Stimulated activated naive CD8-positive, alpha-beta T cell treated with anti-CD3 and anti-CD28 coated beads, Interleukin-15, Interleukin-2, amounts not matched to agents 100 ng/mL and 50 ng/mL, for 24 hours (primary cell): Measurements from ENCODE around the gene LPGAT1.
"Not testable (repeated sequence)": the region's sequence is repeated elsewhere in the genome, so short reads cannot be mapped to it uniquely, and the experiment has no call there.

Source experiments
- H3K27ac Mint-ChIP-seq: one replicate; pipeline ENCODE4 v1.8.0; 2021; ENCODE audit warnings: mild to moderate bottlenecking, mixed read lengths
- H3K27me3 Mint-ChIP-seq: one replicate; pipeline ENCODE4 v1.8.0; 2021; ENCODE audit warnings: mixed read lengths
- H3K36me3 Mint-ChIP-seq: one replicate; pipeline ENCODE4 v1.8.0; 2021; ENCODE audit warnings: low read depth, mixed read lengths
- H3K4me1 Mint-ChIP-seq: one replicate; pipeline ENCODE4 v1.8.0; 2021; ENCODE audit warnings: low read depth, mixed read lengths
- H3K4me3 Mint-ChIP-seq: one replicate; pipeline ENCODE4 v1.8.0; 2021; ENCODE audit warnings: mild to moderate bottlenecking, mixed read lengths
- H3K9me3 Mint-ChIP-seq: one replicate; pipeline ENCODE4 v1.8.0; 2021; ENCODE audit warnings: mixed read lengths

LPGAT1 gene

GRCh38 chr1:211722277-211723175 is 108.0 kb downstream of the LPGAT1 start:
- Mint-ChIP-seq H3K36me3 (no peaks in the 10 kb centered on the region), H3K9me3 (peaks cover 6% of the 10 kb centered on the region), H3K27ac (no peak overlapping the region), H3K4me1 (no peaks in the 10 kb centered on the region), H3K27me3 (no peaks in the 10 kb centered on the region), H3K4me3 (no peak overlapping the region)

- H3K4me1 Mint-ChIP-seq, H3K27ac Mint-ChIP-seq, H3K4me3 Mint-ChIP-seq, H3K36me3 Mint-ChIP-seq, H3K27me3 Mint-ChIP-seq, H3K9me3 Mint-ChIP-seq: not testable (repeated sequence)
Observed at GRCh38 chr1:211716555-211716954, 114.0 kb downstream of the LPGAT1 start.

GRCh38 chr1:211715971-211716370 is 114.6 kb downstream of the LPGAT1 start:
- H3K27ac Mint-ChIP-seq: no peak overlapping the region
- no peaks in the 10 kb centered on the region for H3K27me3 Mint-ChIP-seq
- H3K36me3 Mint-ChIP-seq: no peaks in the 10 kb centered on the region
- H3K4me3 Mint-ChIP-seq: no peak overlapping the region
- no peaks in the 10 kb centered on the region for H3K4me1 Mint-ChIP-seq
- peaks cover 6% of the 10 kb centered on the region for H3K9me3 Mint-ChIP-seq

- no peaks in the 10 kb centered on the region for H3K4me1 Mint-ChIP-seq
- H3K36me3 Mint-ChIP-seq: no peaks in the 10 kb centered on the region
- H3K9me3 Mint-ChIP-seq: no peaks in the 10 kb centered on the region
- H3K4me3 Mint-ChIP-seq: no peak overlapping the region
- no peak overlapping the region for H3K27ac Mint-ChIP-seq
- no peaks in the 10 kb centered on the region for H3K27me3 Mint-ChIP-seq
Observed at GRCh38 chr1:211714154-211714553, 116.4 kb downstream of the LPGAT1 start.

GRCh38 chr1:211713231-211713630 is 117.3 kb downstream of the LPGAT1 start:
- Mint-ChIP-seq H3K27me3 (no peaks in the 10 kb centered on the region), H3K4me1 (no peaks in the 10 kb centered on the region), H3K9me3 (no peaks in the 10 kb centered on the region), H3K4me3 (no peak overlapping the region), H3K36me3 (no peaks in the 10 kb centered on the region), H3K27ac (no peak overlapping the region)

- H3K27ac Mint-ChIP-seq: no peak overlapping the region
- no peaks in the 10 kb centered on the region for H3K4me1 Mint-ChIP-seq
- no peak overlapping the region for H3K4me3 Mint-ChIP-seq
- H3K9me3 Mint-ChIP-seq: no peaks in the 10 kb centered on the region
- H3K36me3 Mint-ChIP-seq: no peaks in the 10 kb centered on the region
- no peaks in the 10 kb centered on the region for H3K27me3 Mint-ChIP-seq
Observed at GRCh38 chr1:211711315-211711705, 119.3 kb downstream of the LPGAT1 start.

GRCh38 chr1:211710566-211711314 is 119.8 kb downstream of the LPGAT1 start:
- Mint-ChIP-seq H3K9me3 (no peaks in the 10 kb centered on the region), H3K4me1 (no peaks in the 10 kb centered on the region), H3K4me3 (no peak overlapping the region), H3K27me3 (no peaks in the 10 kb centered on the region), H3K36me3 (no peaks in the 10 kb centered on the region), H3K27ac (no peak overlapping the region)

- Mint-ChIP-seq H3K27me3 (no peaks in the 10 kb centered on the region), H3K27ac (no peak overlapping the region), H3K4me3 (no peak overlapping the region), H3K36me3 (no peaks in the 10 kb centered on the region), H3K4me1 (no peaks in the 10 kb centered on the region), H3K9me3 (no peaks in the 10 kb centered on the region)
Observed at GRCh38 chr1:211708926-211709325, 121.6 kb downstream of the LPGAT1 start.

- Mint-ChIP-seq H3K36me3 (no peaks in the 10 kb centered on the region), H3K27ac (no peak overlapping the region), H3K4me1 (no peaks in the 10 kb centered on the region), H3K9me3 (no peaks in the 10 kb centered on the region), H3K27me3 (no peaks in the 10 kb centered on the region), H3K4me3 (no peak overlapping the region)
Observed at GRCh38 chr1:211708006-211708405, 122.6 kb downstream of the LPGAT1 start.

GRCh38 chr1:211705467-211706091 is 125.0 kb downstream of the LPGAT1 start:
- Mint-ChIP-seq H3K9me3 (no peaks in the 10 kb centered on the region), H3K36me3 (no peaks in the 10 kb centered on the region), H3K27ac (no peak overlapping the region), H3K27me3 (no peaks in the 10 kb centered on the region), H3K4me1 (no peaks in the 10 kb centered on the region), H3K4me3 (no peak overlapping the region)

GRCh38 chr1:211704543-211704942 is 126.0 kb downstream of the LPGAT1 start:
- Mint-ChIP-seq H3K27me3 (no peaks in the 10 kb centered on the region), H3K36me3 (no peaks in the 10 kb centered on the region), H3K4me3 (no peak overlapping the region), H3K9me3 (no peaks in the 10 kb centered on the region), H3K4me1 (peaks cover 1% of the 10 kb centered on the region), H3K27ac (no peak overlapping the region)

GRCh38 chr1:211703812-211704537 is 126.6 kb downstream of the LPGAT1 start:
- Mint-ChIP-seq H3K27ac (no peak overlapping the region), H3K36me3 (no peaks in the 10 kb centered on the region), H3K4me1 (peaks cover 5% of the 10 kb centered on the region), H3K9me3 (no peaks in the 10 kb centered on the region), H3K27me3 (no peaks in the 10 kb centered on the region), H3K4me3 (no peak overlapping the region)

- Mint-ChIP-seq H3K4me1 (peaks cover 20% of the 10 kb centered on the region), H3K4me3 (no peak overlapping the region), H3K36me3 (no peaks in the 10 kb centered on the region), H3K9me3 (no peaks in the 10 kb centered on the region), H3K27ac (no peak overlapping the region), H3K27me3 (no peaks in the 10 kb centered on the region)
Observed at GRCh38 chr1:211701733-211702132, 128.8 kb downstream of the LPGAT1 start.

- no peaks in the 10 kb centered on the region for H3K36me3 Mint-ChIP-seq
- no peak overlapping the region for H3K4me3 Mint-ChIP-seq
- H3K4me1 Mint-ChIP-seq: peaks cover 34% of the 10 kb centered on the region
- H3K27ac Mint-ChIP-seq: no peak overlapping the region
- H3K9me3 Mint-ChIP-seq: no peaks in the 10 kb centered on the region
- H3K27me3 Mint-ChIP-seq: no peaks in the 10 kb centered on the region
Observed at GRCh38 chr1:211699059-211699458, 131.5 kb downstream of the LPGAT1 start.
